Stimulated activated memory B cell treated with anti-CD40 and anti-IgM and Interleukin-4, amounts not matched to agents 10 μg/mL and 1 μg/mL and 100 μg/mL, for 72 hours (primary cell): ENCODE data around the gene CADPS.
A peak's percentile ranks its signal among the peaks of the same experiment; 100 is the strongest.

Experiments used
- ATAC-seq: fragments of 150-1000 bp; cut with Tn5 transposase; 2 replicates; pipeline ENCODE4 v1.10.0; 2021
- H3K27ac Mint-ChIP-seq: one replicate; pipeline ENCODE4 v1.8.0; 2022; ENCODE audit warnings: mild to moderate bottlenecking, mixed read lengths
- H3K27me3 Mint-ChIP-seq: one replicate; pipeline ENCODE4 v1.8.0; 2022; ENCODE audit warnings: mixed read lengths
- H3K36me3 Mint-ChIP-seq: one replicate; pipeline ENCODE4 v1.8.0; 2022; ENCODE audit warnings: mixed read lengths
- H3K4me1 Mint-ChIP-seq: one replicate; pipeline ENCODE4 v1.8.0; 2022; ENCODE audit warnings: mixed read lengths
- H3K4me3 Mint-ChIP-seq: one replicate; pipeline ENCODE4 v1.8.0; 2022; ENCODE audit warnings: mild to moderate bottlenecking, moderate library complexity, mixed read lengths
- H3K9me3 Mint-ChIP-seq: one replicate; pipeline ENCODE4 v1.8.0; 2022; ENCODE audit warnings: mixed read lengths

CADPS gene

DNA sequence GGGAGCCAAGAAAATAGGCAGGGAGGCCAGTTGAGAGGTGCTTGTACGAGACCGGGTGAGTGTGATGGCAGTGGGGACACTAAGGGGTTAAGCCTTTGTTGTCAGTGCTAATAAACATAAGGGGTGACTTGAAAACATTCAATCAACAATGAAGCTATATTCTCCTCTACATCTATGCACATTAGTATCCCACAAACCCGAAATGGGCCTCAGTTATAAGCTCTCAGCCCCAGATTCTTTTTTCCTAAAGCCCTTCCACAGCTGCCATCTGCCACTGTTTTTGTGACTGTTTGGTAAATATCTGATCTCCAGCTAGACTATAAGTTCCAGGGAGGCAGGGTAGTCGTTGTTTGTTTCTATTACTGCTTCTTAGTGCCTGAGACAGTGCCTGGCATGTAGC is 118.2 kb downstream of the CADPS start:
- Mint-ChIP-seq H3K27ac (no peak overlapping the region), H3K36me3 (no peaks in the 10 kb centered on the region), H3K27me3 (no peaks in the 10 kb centered on the region), H3K4me3 (no peak overlapping the region), H3K4me1 (no peaks in the 10 kb centered on the region), H3K9me3 (no peaks in the 10 kb centered on the region)
- ATAC-seq = no peak

GRCh38 chr3:62755285-62755684 is 119.9 kb downstream of the CADPS start:
- H3K27me3 Mint-ChIP-seq = no peaks in the 10 kb centered on the region
- H3K9me3 Mint-ChIP-seq = no peaks in the 10 kb centered on the region
- H3K4me3 Mint-ChIP-seq = no peak overlapping the region
- H3K27ac Mint-ChIP-seq = no peak overlapping the region
- H3K4me1 Mint-ChIP-seq = no peaks in the 10 kb centered on the region
- H3K36me3 Mint-ChIP-seq = no peaks in the 10 kb centered on the region
- no peak for ATAC-seq

DNA sequence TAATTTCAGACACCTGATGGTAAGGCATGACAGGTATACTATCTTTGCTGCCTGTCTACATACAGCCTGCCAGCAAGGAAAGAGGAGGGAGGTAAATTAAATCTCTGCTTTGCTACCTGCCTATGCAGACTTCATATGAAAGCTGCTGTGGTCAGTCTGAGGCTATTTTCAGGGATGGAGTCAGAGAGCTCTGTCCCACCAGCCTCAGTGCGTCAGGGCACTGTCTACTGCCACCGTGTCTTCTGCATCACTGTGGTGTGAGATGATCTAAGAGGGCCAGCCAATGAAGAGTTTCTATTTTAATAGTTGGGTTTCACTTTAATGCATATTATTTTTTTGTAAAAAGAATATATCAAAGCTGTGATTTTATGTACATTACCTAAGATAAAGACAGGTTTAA is 125.6 kb downstream of the CADPS start:
- Mint-ChIP-seq H3K9me3 (peaks cover 2% of the 10 kb centered on the region), H3K27ac (no peak overlapping the region), H3K27me3 (no peaks in the 10 kb centered on the region), H3K4me1 (no peaks in the 10 kb centered on the region), H3K36me3 (no peaks in the 10 kb centered on the region), H3K4me3 (no peak overlapping the region)
- no peak for ATAC-seq

- ATAC-seq = no peak
- Mint-ChIP-seq H3K4me1 (no peaks in the 10 kb centered on the region), H3K4me3 (no peak overlapping the region), H3K36me3 (no peaks in the 10 kb centered on the region), H3K27me3 (no peaks in the 10 kb centered on the region), H3K27ac (no peak overlapping the region), H3K9me3 (peaks cover 2% of the 10 kb centered on the region)
Observed at GRCh38 chr3:62749130-62749529, 126.1 kb downstream of the CADPS start.

DNA sequence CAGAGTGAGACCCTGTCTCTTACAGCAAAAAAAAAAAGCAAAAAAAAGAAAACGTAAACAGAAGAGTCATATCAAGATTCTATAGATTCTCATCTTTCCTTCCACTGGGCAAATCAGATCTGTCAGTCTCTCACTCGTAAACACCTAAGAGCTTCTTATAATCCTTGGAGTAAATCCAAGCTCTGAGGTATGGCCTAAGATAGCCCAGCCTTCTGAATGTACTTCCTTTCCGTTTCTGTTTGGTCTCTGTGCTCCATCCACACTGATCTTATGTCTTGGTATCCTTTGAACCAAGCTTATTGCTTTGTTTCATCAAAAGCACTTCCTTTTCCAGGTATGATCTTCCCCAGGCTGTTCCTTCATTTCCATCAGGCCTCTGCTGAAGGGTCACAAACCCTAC is 137.8 kb downstream of the CADPS start:
- ATAC-seq = no peak
- no peak overlapping the region for H3K4me3 Mint-ChIP-seq
- H3K36me3 Mint-ChIP-seq = no peaks in the 10 kb centered on the region
- no peaks in the 10 kb centered on the region for H3K27me3 Mint-ChIP-seq
- H3K4me1 Mint-ChIP-seq = no peaks in the 10 kb centered on the region
- no peaks in the 10 kb centered on the region for H3K9me3 Mint-ChIP-seq
- H3K27ac Mint-ChIP-seq = no peak overlapping the region

GRCh38 chr3:62735510-62735909 is 139.7 kb downstream of the CADPS start:
- no peak for ATAC-seq
- H3K27ac Mint-ChIP-seq = no peak overlapping the region

DNA sequence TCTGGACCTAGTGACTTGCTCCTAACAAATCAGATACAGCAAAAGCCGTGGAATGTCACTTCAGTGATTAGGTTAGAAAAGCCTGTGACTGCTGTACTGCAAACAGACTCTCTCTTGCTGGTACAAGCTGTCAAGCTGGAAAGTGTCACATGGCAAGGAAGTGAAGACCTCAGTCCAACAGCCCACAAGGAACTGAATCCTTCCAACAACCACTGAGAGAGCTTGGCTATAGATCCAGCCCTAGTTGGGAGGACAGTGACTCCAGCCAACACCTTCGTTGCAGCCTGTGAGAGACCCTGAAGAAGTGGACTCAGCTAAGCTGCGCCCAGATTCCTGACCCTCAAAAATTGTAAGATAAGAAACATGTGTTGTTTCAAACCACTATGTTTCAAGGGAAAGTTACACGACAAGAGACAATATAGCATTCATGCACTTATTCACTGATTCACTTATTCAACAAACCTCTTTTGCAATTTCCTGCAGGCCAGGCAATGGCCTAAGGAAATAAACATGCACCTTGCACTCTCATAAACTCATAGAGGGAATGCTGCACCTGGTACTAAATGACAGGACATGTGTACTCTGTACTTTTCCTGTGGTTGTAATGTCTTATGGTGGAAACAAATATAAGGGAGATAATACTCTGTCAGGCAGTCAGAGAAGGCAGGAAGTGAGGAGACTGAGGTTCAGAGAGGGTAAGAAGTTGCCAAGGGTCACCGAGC is 142.9 kb downstream of the CADPS start:
- no peaks in the 10 kb centered on the region for H3K9me3 Mint-ChIP-seq
- no peak overlapping the region for H3K4me3 Mint-ChIP-seq
- no peaks in the 10 kb centered on the region for H3K27me3 Mint-ChIP-seq
- H3K36me3 Mint-ChIP-seq = no peaks in the 10 kb centered on the region
- ATAC-seq = peak; percentile 47
- H3K4me1 Mint-ChIP-seq = no peaks in the 10 kb centered on the region
- no peak overlapping the region for H3K27ac Mint-ChIP-seq

More at GRCh38 chr3:62735510-62735909, 139.7 kb downstream of the CADPS start:
- no peaks in the 10 kb centered on the region for H3K9me3 Mint-ChIP-seq
- no peak overlapping the region for H3K4me3 Mint-ChIP-seq
- H3K36me3 Mint-ChIP-seq = no peaks in the 10 kb centered on the region
- H3K27me3 Mint-ChIP-seq = no peaks in the 10 kb centered on the region
- H3K4me1 Mint-ChIP-seq = no peaks in the 10 kb centered on the region

DNA sequence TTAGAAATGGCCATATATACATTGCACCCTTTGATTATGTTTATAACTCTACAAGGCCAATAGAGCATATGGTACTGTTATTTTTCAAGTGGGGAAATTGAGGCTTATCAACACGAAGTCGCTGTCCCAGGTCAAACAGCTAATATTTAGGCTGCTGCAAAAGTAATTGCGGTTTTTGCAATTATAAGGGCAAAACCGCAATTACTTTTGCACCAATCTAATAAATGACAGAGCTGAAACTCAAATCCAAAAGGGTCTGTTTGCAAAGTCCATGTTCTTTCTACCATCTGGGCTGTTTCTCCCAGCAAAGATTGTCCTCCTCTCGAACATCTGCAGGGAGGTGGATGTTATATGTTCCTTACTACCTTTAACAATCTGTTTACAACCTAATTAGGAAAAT is 147.2 kb downstream of the CADPS start:
- no peak for ATAC-seq
- no peaks in the 10 kb centered on the region for H3K9me3 Mint-ChIP-seq
- no peak overlapping the region for H3K4me3 Mint-ChIP-seq
- H3K27ac Mint-ChIP-seq = no peak overlapping the region
- no peaks in the 10 kb centered on the region for H3K27me3 Mint-ChIP-seq
- H3K36me3 Mint-ChIP-seq = no peaks in the 10 kb centered on the region
- no peaks in the 10 kb centered on the region for H3K4me1 Mint-ChIP-seq

- no peak for ATAC-seq
- H3K36me3 Mint-ChIP-seq = no peaks in the 10 kb centered on the region
- H3K4me1 Mint-ChIP-seq = no peaks in the 10 kb centered on the region
- H3K9me3 Mint-ChIP-seq = no peaks in the 10 kb centered on the region
- no peak overlapping the region for H3K4me3 Mint-ChIP-seq
- H3K27me3 Mint-ChIP-seq = no peaks in the 10 kb centered on the region
- no peak overlapping the region for H3K27ac Mint-ChIP-seq
Observed at GRCh38 chr3:62727536-62727935, 147.7 kb downstream of the CADPS start.

- Mint-ChIP-seq H3K4me1 (no peaks in the 10 kb centered on the region), H3K9me3 (no peaks in the 10 kb centered on the region), H3K4me3 (no peak overlapping the region), H3K27me3 (no peaks in the 10 kb centered on the region), H3K27ac (no peak overlapping the region), H3K36me3 (no peaks in the 10 kb centered on the region)
- ATAC-seq = no peak
Observed at GRCh38 chr3:62724503-62724902, 150.7 kb downstream of the CADPS start.

DNA sequence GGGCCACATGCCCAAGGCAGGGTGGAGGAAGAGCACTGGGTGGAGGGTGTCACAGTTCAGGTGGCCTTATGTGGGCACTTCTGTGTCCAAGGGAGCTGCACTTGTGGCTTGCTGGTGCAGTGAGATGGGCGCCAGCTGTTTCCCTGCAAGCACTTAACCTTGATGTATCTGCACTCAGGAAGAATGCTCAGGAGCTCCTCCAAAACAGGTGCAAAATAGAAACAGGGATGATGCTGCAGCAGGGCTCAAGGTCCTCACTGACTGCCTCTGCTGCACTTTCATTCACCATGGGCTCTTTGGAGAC is 151.3 kb downstream of the CADPS start:
- no peak overlapping the region for H3K27ac Mint-ChIP-seq
- peak; percentile 46 for ATAC-seq
- no peak overlapping the region for H3K4me3 Mint-ChIP-seq
- no peaks in the 10 kb centered on the region for H3K36me3 Mint-ChIP-seq
- no peaks in the 10 kb centered on the region for H3K27me3 Mint-ChIP-seq
- H3K4me1 Mint-ChIP-seq = no peaks in the 10 kb centered on the region
- no peaks in the 10 kb centered on the region for H3K9me3 Mint-ChIP-seq

DNA sequence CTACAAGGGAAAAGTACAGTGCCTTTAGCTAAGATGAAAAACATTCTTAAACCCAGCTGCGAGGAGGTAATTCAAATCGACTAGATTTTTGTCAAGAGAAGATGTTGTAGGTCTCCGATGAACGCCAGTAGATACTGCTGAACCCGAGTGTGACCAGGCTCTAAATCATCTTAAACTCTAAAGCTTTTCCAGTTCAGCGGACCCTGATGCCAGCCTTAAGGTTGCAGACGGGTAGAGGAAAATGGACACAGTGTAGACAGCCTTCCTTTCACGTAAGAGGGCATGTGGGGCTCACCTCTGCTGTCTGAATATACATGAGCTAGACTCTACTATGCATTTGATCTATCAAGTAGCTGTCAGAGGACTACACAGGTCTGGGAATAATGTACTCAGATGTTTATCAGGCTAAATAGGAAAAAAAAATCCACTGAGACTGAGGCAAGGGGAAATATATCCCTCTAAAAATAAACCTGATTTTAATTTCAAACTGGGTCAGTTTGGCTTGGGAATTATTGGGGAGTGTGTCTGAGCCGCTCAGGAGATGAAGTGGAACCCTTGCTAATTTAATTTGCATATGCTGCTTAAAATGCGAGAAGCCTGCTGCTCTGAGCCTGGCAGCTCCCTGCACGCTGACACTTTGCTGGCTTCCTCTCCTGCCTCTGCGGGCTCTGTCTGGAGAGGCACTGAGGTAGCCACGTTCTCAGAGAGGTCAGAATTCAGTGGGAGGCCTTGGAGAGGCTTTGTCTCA is 151.9 kb downstream of the CADPS start:
- peak; percentile 27 for ATAC-seq
- H3K4me3 Mint-ChIP-seq = no peak overlapping the region
- H3K36me3 Mint-ChIP-seq = no peaks in the 10 kb centered on the region
- no peaks in the 10 kb centered on the region for H3K27me3 Mint-ChIP-seq
- H3K4me1 Mint-ChIP-seq = no peaks in the 10 kb centered on the region
- no peak overlapping the region for H3K27ac Mint-ChIP-seq
- H3K9me3 Mint-ChIP-seq = no peaks in the 10 kb centered on the region

GRCh38 chr3:62722344-62722743 is 152.9 kb downstream of the CADPS start:
- ATAC-seq = no peak
- Mint-ChIP-seq H3K36me3 (no peaks in the 10 kb centered on the region), H3K27me3 (no peaks in the 10 kb centered on the region), H3K4me1 (no peaks in the 10 kb centered on the region), H3K27ac (no peak overlapping the region), H3K4me3 (no peak overlapping the region), H3K9me3 (no peaks in the 10 kb centered on the region)

- no peaks in the 10 kb centered on the region for H3K9me3 Mint-ChIP-seq
- ATAC-seq = no peak
- no peaks in the 10 kb centered on the region for H3K4me1 Mint-ChIP-seq
- H3K27me3 Mint-ChIP-seq = no peaks in the 10 kb centered on the region
- H3K27ac Mint-ChIP-seq = no peak overlapping the region
- no peak overlapping the region for H3K4me3 Mint-ChIP-seq
- no peaks in the 10 kb centered on the region for H3K36me3 Mint-ChIP-seq
Observed at GRCh38 chr3:62718515-62719320, 156.5 kb downstream of the CADPS start.

- H3K4me3 Mint-ChIP-seq = no peak overlapping the region
- H3K27me3 Mint-ChIP-seq = no peaks in the 10 kb centered on the region
- H3K27ac Mint-ChIP-seq = no peak overlapping the region
- no peaks in the 10 kb centered on the region for H3K36me3 Mint-ChIP-seq
- H3K4me1 Mint-ChIP-seq = no peaks in the 10 kb centered on the region
- no peaks in the 10 kb centered on the region for H3K9me3 Mint-ChIP-seq
- ATAC-seq = no peak
Observed at GRCh38 chr3:62718011-62718410, 157.2 kb downstream of the CADPS start.

DNA sequence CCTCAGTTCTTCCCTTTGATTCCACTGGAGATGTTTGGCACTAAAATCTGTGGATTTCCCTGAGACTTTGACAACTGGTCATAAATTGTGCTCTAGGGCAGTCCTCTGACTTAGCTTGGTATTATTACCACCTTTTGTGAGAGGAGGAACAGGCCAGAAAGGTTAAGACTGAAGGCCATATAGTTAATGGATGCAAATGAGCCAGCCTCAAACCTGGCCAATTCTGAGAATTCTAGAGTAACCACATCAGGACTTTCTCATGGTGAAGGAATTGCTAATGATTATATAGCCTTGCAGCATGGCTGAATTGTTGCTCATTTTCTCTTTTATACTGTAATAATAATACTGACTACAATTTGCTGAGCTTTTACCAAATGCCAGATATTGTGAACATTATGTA is 162.5 kb downstream of the CADPS start:
- no peak overlapping the region for H3K27ac Mint-ChIP-seq
- H3K27me3 Mint-ChIP-seq = no peaks in the 10 kb centered on the region
- no peak overlapping the region for H3K4me3 Mint-ChIP-seq
- no peaks in the 10 kb centered on the region for H3K9me3 Mint-ChIP-seq
- no peaks in the 10 kb centered on the region for H3K4me1 Mint-ChIP-seq
- H3K36me3 Mint-ChIP-seq = no peaks in the 10 kb centered on the region
- no peak for ATAC-seq
